Stimulated activated CD8-positive, alpha-beta memory T cell treated with anti-CD3 and anti-CD28 coated beads, Interleukin-4, amount 100 ng/mL, for 24 hours (primary cell): ENCODE results near the gene NRGN.
"Not testable (repeated sequence)": the region's sequence is repeated elsewhere in the genome, so short reads cannot be mapped to it uniquely, and the experiment has no call there.

Experiments
- DNase-seq: peaks from one replicate; pipeline ENCODE4 v3.0.0-alpha.2; 2020; ENCODE audit warnings: low read depth

The NRGN gene

DNA sequence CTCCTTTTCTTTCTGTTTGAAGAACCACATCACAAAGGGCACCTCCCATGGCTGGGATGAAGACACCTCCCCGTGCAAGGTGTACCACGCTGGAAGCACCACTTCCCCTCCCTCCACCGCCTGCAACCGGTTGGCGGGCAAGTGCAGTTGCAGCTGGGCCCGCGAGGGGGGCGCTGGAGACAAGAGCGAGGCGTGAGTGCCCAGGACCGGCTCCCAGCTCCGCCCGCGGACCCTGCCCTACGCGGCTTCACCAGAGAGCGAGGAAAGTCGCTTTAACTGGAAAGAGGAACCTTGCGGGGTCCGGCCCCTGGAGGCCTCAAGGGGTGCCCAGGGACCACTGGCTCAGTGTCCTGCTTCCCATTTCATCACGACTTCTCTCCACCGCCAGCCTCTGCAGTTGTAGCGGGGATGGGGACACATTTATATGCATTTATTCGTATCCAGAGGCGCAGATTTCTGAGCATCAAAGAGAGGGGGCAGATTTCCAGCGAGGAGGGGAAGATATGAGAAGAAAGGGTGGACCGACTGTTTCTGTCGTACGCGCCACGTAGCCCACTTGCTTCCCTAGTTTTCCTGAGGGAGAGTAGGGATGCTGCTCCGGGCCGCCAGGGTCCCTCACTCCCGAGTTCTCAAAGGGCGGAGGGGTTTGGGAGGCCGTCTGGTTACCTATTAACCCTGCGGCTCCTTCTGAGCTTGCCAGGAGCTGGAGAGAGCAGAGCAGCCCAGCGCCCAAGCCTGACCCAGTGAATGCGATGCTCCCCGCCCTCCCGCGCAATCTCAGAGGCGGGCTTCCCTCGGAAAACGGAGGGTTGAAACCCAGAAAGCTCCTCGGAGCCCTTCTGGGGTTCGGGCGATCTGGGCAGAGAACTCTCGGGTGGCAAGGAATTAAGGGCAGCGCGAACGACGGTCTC, 18.9 kb downstream of the NRGN start:
- DNase-seq = peak; percentile 52

DNA sequence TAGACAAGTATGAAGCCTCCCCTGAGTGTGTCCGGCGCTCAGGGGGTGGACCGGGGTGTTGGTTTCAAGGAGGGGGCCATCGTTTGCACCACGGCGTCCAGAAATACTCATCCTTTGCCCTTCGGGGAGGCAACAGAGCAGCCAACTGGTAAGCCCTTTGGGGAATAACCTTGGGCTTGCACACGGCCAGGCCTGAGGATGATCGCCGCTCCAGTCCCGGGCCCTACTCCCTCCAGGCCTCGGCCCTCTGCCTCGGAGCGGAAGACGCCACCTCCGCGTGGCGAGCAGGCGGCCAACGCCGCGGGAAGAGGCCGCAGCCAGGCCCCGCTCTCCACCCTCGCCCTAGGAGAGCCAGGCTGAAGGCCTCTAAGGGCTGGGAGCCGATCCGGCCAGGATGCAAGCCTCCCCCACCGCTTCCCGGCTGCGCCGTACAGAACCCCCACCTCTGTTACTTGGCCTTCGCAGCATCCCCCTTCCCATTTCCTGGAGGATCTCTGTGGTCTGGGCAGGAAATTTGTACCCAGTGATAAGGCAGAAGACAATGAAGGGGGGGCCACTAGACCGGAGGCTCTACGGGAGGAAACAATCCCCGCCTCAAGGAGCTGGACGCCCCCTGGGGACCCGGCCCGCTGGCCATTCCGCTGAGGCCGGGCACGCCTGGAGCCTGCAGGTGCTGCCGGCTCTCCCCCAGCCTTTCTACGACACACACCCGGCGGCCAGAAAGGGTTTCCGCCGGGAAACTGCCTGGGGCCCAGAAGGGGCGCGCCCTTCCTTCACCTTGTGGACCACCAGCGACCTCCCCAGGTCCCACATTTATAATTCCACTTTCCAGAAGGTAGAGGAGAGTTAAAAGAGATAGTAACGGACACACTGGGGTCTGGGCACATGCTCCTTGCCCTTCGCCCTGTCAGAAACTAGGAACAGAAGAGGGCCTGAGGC, 19.8 kb downstream of the NRGN start:
- no peak for DNase-seq

- DNase-seq = no peak
Measured at GRCh38 chr11:124760205-124760652, 20.5 kb downstream of the NRGN start.

DNA sequence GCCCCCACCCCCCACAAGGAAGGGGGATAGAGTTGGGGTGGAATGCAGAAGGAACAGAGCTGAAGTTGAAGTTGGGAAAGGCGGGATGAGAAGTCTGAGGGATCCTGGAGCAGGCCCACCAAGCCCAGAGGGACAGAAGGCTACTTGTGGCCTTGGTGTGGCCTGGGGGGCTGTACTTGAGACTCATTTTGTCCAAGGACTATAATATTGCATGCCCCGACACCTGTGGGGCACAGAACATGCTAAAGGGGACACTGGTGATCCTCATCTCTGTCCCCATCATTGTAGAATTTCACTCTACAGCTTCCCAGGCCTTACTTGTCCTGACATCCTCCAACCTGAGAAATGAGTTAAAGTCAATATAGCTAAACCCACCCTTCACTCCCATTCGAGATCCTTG, 21.1 kb downstream of the NRGN start:
- no peak for DNase-seq

DNA sequence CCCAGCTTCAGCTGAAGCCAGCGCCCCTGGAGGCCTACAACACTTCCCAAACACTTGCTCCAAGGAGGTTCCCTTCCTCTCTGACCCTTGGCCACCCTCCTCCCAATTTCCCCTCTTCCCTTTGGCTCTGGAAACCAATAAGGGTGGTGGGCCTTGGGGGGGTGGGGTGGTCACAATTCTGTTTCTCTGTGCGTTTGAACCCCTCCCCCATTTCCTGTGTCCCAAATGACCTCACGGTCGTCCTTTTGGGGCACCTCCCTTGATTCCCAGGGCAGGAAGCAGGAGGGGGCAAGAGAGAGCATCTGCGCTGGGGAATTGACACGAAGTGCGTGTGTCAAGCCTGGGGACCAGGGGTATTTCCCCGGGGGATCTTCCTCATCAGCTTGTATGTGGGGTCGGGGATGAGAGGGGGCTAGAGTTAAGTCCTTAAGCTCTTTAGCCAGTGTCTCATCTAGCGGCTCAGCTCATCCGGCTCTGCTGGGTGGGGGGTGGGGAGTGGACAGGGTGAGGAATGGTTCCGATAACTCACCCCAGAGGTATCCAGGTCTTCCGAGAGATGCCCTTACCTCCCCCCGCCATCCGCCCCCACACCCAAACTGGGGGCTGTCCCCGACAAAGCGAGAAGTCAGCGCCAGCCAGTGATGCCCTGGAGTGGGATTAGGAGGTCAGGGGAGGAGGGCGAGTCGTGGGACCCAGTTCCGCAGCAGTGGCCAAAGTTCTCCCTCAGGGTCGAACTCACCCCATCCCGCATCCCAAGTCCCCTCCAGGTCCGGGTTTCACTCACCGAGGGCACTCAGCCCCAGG, 21.8 kb downstream of the NRGN start:
- DNase-seq = no peak

GRCh38 chr11:124762105-124762623, 22.4 kb downstream of the NRGN start, which contains the start of gene ESAM:
TSS of gene ESAM (minus strand) at chr11:124762290. CDS start at chr11:124762154, 136 bp downstream.
- DNase-seq = peak; percentile 64

- no peak for DNase-seq
Measured at GRCh38 chr11:124762624-124763155, 22.9 kb downstream of the NRGN start.

DNA sequence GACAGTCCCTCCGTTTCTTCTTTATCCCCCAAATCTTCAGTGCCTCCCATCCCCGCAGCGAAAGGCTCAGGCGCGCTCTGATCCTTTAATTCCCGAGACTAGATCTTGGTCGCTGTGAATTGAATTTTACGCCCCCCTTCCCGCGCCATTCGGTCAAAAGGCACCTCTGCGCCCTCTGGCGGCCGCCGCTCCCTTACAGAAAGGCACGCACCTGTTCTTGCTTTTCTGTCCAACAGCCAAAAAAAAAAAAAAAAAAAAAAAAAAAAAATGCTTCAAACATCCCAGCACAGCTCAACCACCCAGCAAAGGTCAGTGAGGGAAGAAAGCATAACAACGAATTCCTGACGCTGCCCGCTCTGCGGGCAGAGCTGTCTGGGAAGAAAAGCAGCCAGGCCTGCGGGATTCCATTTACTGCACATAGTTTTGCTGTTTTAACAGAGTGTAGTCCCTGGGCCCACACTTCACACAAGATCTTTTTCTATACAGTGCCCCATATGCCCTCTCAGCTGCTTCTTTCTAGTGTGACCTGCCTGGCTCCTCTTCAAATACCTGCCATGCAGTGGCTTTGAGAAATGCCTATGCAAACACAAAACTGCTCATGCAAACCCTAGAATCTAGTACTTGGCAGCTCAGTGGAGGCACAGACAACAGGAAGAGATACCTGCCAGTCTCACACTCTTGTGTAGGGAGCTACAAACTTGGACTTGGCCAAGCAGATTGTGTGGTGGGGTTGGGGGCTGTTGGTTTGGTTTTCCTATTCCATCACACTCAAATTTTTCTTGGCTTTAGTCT, 23.6 kb downstream of the NRGN start:
- DNase-seq = peak; percentile 82

DNA sequence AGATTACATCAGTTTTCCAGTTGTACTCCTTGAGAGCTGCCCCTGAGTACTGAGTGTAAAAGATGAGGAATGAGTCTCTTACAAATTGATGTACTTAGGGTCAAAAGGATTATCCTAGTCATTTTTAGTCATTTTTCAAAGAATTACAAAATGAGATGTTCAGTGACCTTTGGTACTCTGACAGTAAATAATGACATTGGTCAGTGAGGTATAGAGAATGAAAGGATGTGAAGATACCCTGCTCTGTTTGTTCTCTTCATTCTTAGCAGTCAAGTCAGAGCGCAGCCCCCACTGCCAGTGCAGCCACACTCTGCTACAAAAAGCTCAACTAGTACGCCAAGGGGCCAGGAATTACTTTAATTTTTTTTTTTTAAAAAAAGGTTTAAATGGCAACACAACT, 26.4 kb downstream of the NRGN start:
- no peak for DNase-seq

- no peak for DNase-seq
Measured at GRCh38 chr11:124768914-124769313, 29.2 kb downstream of the NRGN start.

GRCh38 chr11:124769806-124770774, 30.3 kb downstream of the NRGN start:
- no peak for DNase-seq

DNA sequence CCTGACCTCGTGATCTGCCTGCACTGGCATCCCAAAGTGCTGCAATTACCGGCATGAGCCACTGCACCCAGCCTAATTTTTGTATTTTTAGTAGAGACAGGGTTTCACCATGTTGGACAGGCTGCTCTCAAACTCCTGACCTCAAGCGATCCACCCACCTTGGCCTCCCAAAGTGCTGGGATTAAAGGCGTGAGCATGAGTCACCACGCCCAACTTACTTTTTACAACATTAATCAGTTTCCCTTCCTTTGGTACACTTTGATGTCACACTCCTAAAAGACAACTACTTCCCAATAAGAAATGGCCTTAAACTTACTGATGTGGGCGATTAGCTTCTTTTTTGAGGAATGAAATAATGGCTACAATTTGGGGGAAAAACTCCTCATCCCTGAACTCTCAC, 31.2 kb downstream of the NRGN start:
- not testable (repeated sequence) for DNase-seq

- DNase-seq = no peak
Measured at GRCh38 chr11:124776865-124777645, 37.3 kb downstream of the NRGN start.

DNA sequence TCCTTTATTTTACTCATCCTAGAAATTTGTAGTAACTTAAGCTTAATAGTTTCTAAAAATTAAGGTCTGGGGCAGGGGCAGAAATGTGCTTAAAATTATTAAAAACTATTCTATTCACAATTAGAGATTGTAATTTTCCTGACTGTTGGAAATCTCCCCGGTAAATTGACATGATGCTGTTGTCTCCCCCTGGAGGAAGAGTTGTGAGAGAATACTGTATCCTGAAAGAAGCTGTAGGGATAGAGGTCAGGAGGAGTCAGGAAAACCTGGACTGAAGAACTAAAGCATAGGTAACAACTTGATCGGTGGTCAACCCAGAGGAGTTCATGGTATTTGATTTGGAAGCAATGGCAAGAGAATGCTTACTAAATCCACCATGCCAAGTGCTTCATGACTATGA, 38.5 kb downstream of the NRGN start:
- no peak for DNase-seq

- no peak for DNase-seq
Measured at GRCh38 chr11:124779568-124779967, 39.8 kb downstream of the NRGN start.

- no peak for DNase-seq
Measured at GRCh38 chr11:124783002-124783401, 43.3 kb downstream of the NRGN start.

GRCh38 chr11:124784051-124784450, 44.3 kb downstream of the NRGN start:
- DNase-seq = no peak

DNA sequence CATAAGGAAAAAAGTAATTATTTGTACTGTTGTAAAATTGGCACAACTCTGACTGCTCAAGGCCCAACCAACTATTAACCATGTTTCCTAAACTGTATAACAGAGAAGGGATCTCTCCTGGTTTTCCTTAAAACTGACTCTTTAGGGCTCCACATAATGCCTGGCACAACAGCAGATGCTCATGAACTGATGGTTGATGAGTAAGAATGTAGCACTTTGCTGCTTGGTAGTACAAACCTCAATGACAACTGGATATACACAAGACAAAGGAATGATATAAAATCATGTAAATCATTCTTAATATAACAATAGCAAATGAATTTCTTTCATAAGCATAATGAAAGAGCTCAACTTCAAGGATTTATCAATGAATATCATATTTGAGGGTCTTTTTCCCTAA, 48.8 kb downstream of the NRGN start:
- no peak for DNase-seq
